Type B pancreatic cell (in vitro differentiated cells): ENCODE data around the gene STXBP5L. TPM values are rescaled to one million over a fixed set of nuclear protein-coding genes. Genes with fewer than 3 reads are reported as not detected.
"Not testable (repeated sequence)": the region's sequence is repeated elsewhere in the genome, so short reads cannot be mapped to it uniquely, and the experiment has no call there.

Experiments
- DNase-seq: peaks from one replicate; pipeline ENCODE4 v3.0.0; 2021; ENCODE audit warnings: mixed read lengths; ENCODE audit not compliant: unreplicated experiment; ENCODE audit errors: extremely low spot score
- H3K27ac Mint-ChIP-seq: 2 replicates; pipeline ENCODE4 v1.8.0; 2021; ENCODE audit warnings: mild to moderate bottlenecking, mixed read lengths
- H3K27me3 Mint-ChIP-seq: 2 replicates; pipeline ENCODE4 v1.8.0; 2021; ENCODE audit warnings: mixed read lengths
- H3K36me3 Mint-ChIP-seq: 2 replicates; pipeline ENCODE4 v1.8.0; 2021; ENCODE audit warnings: mixed read lengths
- H3K4me1 Mint-ChIP-seq: one replicate; pipeline ENCODE4 v1.8.0; 2021; ENCODE audit warnings: mixed read lengths; ENCODE audit not compliant: unreplicated experiment
- H3K4me3 Mint-ChIP-seq: 2 replicates; pipeline ENCODE4 v1.8.0; 2021; ENCODE audit warnings: mild to moderate bottlenecking, mixed read lengths
- H3K9me3 Mint-ChIP-seq: 2 replicates; pipeline ENCODE4 v1.8.0; 2021; ENCODE audit warnings: mixed read lengths
- CTCF ChIP-seq: fragments of 200-600 bp; sonication (generic); conservative IDR thresholded peaks from 2 replicates; pipeline ENCODE4 v1.5.0; 2021; ENCODE audit warnings: antibody characterized with exemption, mild to moderate bottlenecking
- total RNA-seq: library from RNA; stranded (reverse); gene quantifications from 2 replicates; pipeline ENCODE4 v1.2.1, GENCODE V29; 2021; ENCODE audit warnings: low replicate concordance

STXBP5L gene
- total RNA-seq, 1 donor from 2014 or later, result 3.6 TPM

GRCh38 chr3:121202573-121202972, 294.6 kb downstream of the STXBP5L start:
- H3K36me3 Mint-ChIP-seq, result no peaks in the 10 kb centered on the region
- TF ChIP-seq CTCF, result no peak
- H3K4me1 Mint-ChIP-seq, result no peaks in the 10 kb centered on the region
- no peaks in the 10 kb centered on the region for H3K27me3 Mint-ChIP-seq
- no peak overlapping the region for H3K4me3 Mint-ChIP-seq
- H3K27ac Mint-ChIP-seq, result no peak overlapping the region
- H3K9me3 Mint-ChIP-seq, result no peaks in the 10 kb centered on the region
- DNase-seq, result no peak

- no peaks in the 10 kb centered on the region for H3K36me3 Mint-ChIP-seq
- no peaks in the 10 kb centered on the region for H3K9me3 Mint-ChIP-seq
- H3K4me3 Mint-ChIP-seq, result peak overlapping the region; percentile 40
- no peaks in the 10 kb centered on the region for H3K4me1 Mint-ChIP-seq
- H3K27ac Mint-ChIP-seq, result peak overlapping the region; percentile 86
- TF ChIP-seq CTCF, result no peak
- H3K27me3 Mint-ChIP-seq, result no peaks in the 10 kb centered on the region
- no peak for DNase-seq
Measured at GRCh38 chr3:121223116-121223515, 315.1 kb downstream of the STXBP5L start.

- H3K4me3 Mint-ChIP-seq, result no peak overlapping the region
- H3K36me3 Mint-ChIP-seq, result no peaks in the 10 kb centered on the region
Measured at GRCh38 chr3:121228971-121229370, 321.0 kb downstream of the STXBP5L start.

GRCh38 chr3:121230194-121230593, 322.2 kb downstream of the STXBP5L start:
- not testable (repeated sequence) for H3K4me1 Mint-ChIP-seq, H3K9me3 Mint-ChIP-seq, H3K27ac Mint-ChIP-seq

More at GRCh38 chr3:121228971-121229370, 321.0 kb downstream of the STXBP5L start:
- Mint-ChIP-seq H3K27me3 (no peaks in the 10 kb centered on the region), H3K27ac (no peak overlapping the region), H3K4me1 (no peaks in the 10 kb centered on the region), H3K9me3 (no peaks in the 10 kb centered on the region)
- no peak for DNase-seq
- TF ChIP-seq CTCF, result no peak

GRCh38 chr3:121231872-121232271, 323.9 kb downstream of the STXBP5L start:
- no peak for TF ChIP-seq CTCF
- Mint-ChIP-seq H3K27me3 (no peaks in the 10 kb centered on the region), H3K4me3 (no peak overlapping the region), H3K4me1 (no peaks in the 10 kb centered on the region), H3K9me3 (no peaks in the 10 kb centered on the region), H3K36me3 (no peaks in the 10 kb centered on the region), H3K27ac (no peak overlapping the region)
- DNase-seq, result no peak

More at GRCh38 chr3:121230194-121230593, 322.2 kb downstream of the STXBP5L start:
- not testable (repeated sequence) for DNase-seq, H3K27me3 Mint-ChIP-seq, H3K4me3 Mint-ChIP-seq, H3K36me3 Mint-ChIP-seq

- Mint-ChIP-seq H3K4me1 (no peaks in the 10 kb centered on the region), H3K36me3 (no peaks in the 10 kb centered on the region), H3K27me3 (no peaks in the 10 kb centered on the region), H3K27ac (no peak overlapping the region), H3K9me3 (no peaks in the 10 kb centered on the region), H3K4me3 (no peak overlapping the region)
- TF ChIP-seq CTCF, result no peak
- DNase-seq, result no peak
Measured at GRCh38 chr3:121232309-121233225, 324.6 kb downstream of the STXBP5L start.
